Measurements from ENCODE around the gene CPLX3. TPM values are rescaled to one million over a fixed set of nuclear protein-coding genes. Genes with fewer than 3 reads are reported as not detected.

CPLX3 gene
- total RNA-seq, 1 experiment from 2014 or later = not detected

GRCh38 chr15:74870436-74871215, 44.2 kb downstream of the CPLX3 start:
- no peak for DNase-seq (ENCODE audit: low spot score)

- DNase-seq (ENCODE audit: low spot score) = no peak
Observed at GRCh38 chr15:74872702-74873035, 46.2 kb downstream of the CPLX3 start.

- peak; percentile 94 for DNase-seq (ENCODE audit: low spot score)
Observed at GRCh38 chr15:74873036-74873755, 46.8 kb downstream of the CPLX3 start, which contains the start of gene SCAMP2. TSS of gene SCAMP2 (minus strand) at chr15:74873365. CDS start at chr15:74873255, 110 bp downstream.

GRCh38 chr15:74873756-74874424, 47.5 kb downstream of the CPLX3 start:
- DNase-seq (ENCODE audit: low spot score) = no peak

DNA sequence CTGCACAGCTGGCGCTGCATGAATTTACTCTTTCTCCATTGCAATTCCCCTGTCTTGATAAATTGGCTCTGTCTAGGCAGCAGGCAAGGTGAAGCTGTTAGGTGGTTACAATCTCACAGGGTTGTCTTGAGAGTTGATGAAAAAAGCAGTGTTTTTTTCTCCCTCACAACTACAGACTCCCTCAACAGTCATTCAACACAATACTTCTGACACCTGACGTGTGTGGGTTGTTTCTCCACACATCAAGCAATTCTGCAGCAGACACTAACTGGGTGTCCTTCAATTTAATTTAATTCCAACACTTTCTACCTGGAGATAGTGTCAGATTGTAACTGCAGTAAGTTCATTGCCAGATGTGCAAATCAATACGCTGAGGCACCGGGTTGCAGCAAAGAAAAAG, 51.8 kb downstream of the CPLX3 start:
- no peak for DNase-seq (ENCODE audit: low spot score)

Other genes with a start within 250 kb of the CPLX3 start
- gene CLK3, start 210.8 kb upstream of the CPLX3 start, total RNA-seq (2014; rRNA removed; shearing (Covaris generic)) = 46.1 and 54.9 TPM in 2 replicates
- gene EDC3, start 130.6 kb upstream of the CPLX3 start, total RNA-seq (2014; rRNA removed; shearing (Covaris generic)) = 6.1 and 6.2 TPM in 2 replicates
- gene CYP1A1, start 101.1 kb upstream of the CPLX3 start, total RNA-seq (2014; rRNA removed; shearing (Covaris generic)) = 0.33 and 2.3 TPM in 2 replicates
- not detected in 2 replicates for gene CYP1A2, start 77.8 kb upstream of the CPLX3 start, total RNA-seq (2014; rRNA removed; shearing (Covaris generic))
- gene CSK, start 44.5 kb upstream of the CPLX3 start, total RNA-seq (2014; rRNA removed; shearing (Covaris generic)) = 21.7 and 22.7 TPM in 2 replicates
- gene LMAN1L, start 13.8 kb upstream of the CPLX3 start, total RNA-seq (2014; rRNA removed; shearing (Covaris generic)) = 0.10 TPM in 1 of 2 replicates, not detected in the other
- gene ULK3, start 16.5 kb downstream of the CPLX3 start, total RNA-seq (2014; rRNA removed; shearing (Covaris generic)) = 18.2 and 19.7 TPM in 2 replicates
- 14.3 and 21.3 TPM in 2 replicates for gene SCAMP2, start 46.7 kb downstream of the CPLX3 start, total RNA-seq (2014; rRNA removed; shearing (Covaris generic))
- 91.1 and 101 TPM in 2 replicates for gene MPI, start 63.4 kb downstream of the CPLX3 start, total RNA-seq (2014; rRNA removed; shearing (Covaris generic))
- gene FAM219B, start 80.2 kb downstream of the CPLX3 start, total RNA-seq (2014; rRNA removed; shearing (Covaris generic)) = 28.4 and 46.5 TPM in 2 replicates
- gene COX5A, start 111.4 kb downstream of the CPLX3 start, total RNA-seq (2014; rRNA removed; shearing (Covaris generic)) = 160 and 163 TPM in 2 replicates
- gene RPP25, start 130.1 kb downstream of the CPLX3 start, total RNA-seq (2014; rRNA removed; shearing (Covaris generic)) = 0.12 TPM in 1 of 2 replicates, not detected in the other
- 1.9 and 3.6 TPM in 2 replicates for gene SCAMP5, start 168.9 kb downstream of the CPLX3 start, total RNA-seq (2014; rRNA removed; shearing (Covaris generic))
- 5.4 and 11.6 TPM in 2 replicates for gene PPCDC, start 197.0 kb downstream of the CPLX3 start, total RNA-seq (2014; rRNA removed; shearing (Covaris generic))